Left renal pelvis (tissue), 4 donors: Measurements from ENCODE around the gene HHAT. TPM values are rescaled to one million over a fixed set of nuclear protein-coding genes. Genes with fewer than 3 reads are reported as not detected.

Experiments
- DNase-seq, 4 donors: peaks; one replicate each; pipeline ENCODE4 v3.0.0-alpha.2; 2013; ENCODE audit warnings: low read depth in 4 of 4, low spot score in 3 of 4
- polyA plus RNA-seq, 4 donors: library from polyadenylated mRNA; unstranded; fragments of 120-200 nt; gene quantifications; one replicate each; pipeline ENCODE4 v1.2.1, GENCODE V29; 2013; ENCODE audit not compliant: insufficient read length in 4 of 4

The HHAT gene
- polyA plus RNA-seq, 4 donors: 11.8 to 14.6 (median 14.2) TPM

DNA sequence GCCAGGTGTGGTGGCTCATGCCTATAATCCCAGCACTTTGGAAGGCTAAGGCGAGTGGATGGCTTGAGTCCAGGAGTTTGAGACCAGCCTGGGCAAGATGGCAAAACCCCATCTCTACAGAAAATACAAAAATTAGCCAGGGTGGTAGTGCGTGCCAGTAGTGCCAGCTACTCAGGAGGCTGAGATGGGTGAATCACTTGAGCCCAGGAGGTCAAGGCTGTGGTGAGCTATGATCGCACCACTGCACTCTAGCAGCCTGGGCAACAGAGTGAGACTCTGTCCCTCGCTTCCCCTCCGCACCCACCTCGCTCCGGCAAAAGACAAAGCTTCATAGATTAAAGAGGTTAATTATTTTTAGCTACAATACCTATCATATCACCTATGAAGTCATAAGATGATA is 100.0 kb downstream of the HHAT start:
- no peak for DNase-seq

DNA sequence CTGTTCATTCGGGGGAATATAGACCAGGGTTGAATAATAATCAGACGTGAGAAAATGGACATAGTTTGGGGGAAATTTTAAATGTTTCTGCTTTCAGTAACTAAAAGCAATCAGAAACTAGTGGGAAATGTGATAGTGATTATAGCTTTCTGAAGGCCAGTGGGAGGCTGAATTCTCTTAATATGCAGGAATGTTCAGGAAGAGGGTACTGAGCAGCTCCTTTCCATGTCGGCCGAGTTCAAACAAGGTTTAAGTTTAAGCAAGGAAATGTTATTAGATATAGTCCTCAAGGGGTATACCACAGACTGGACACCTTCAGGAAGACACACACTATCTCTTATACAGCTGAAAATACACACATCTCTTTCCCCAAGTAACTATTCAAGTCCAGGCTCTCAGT is 105.5 kb downstream of the HHAT start:
- no peak for DNase-seq

DNA sequence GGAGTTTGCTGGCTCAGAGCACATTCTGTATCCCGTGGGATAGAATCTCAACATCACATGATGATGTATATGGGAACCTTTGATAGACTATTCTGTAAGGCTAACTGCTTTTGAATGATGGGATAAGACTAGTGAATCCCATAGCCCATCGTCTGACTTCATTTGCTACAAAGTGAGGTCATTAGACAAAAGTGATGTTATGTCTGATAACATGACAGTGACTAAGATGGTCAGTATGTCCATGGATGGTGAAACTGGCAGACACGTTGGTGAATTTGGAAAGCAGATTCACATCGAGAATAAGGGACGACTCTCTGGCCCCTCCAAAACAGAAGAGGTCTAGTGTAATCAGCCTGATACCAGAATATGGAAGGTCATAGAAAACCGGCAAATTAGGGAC is 108.4 kb downstream of the HHAT start:
- no peak for DNase-seq

DNA sequence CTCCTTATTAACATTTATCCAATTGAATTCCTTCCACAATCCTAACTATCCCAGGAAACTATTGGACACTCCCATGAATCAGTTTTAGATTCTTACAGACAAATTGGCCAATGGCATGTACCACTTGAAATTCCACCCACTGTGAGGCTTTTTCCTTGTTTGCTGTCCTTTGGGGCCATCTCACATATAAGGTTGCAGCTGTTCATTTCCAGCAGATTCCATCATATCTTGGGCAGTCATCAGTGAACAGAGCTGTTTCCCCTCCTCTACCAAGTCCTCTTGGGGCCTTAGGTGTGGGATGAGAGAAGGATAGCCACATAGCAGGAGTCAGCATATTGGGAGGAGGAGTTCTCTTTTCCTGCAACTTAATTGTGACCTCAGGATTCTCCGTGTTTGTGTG is 109.1 kb downstream of the HHAT start:
- no peak for DNase-seq

DNA sequence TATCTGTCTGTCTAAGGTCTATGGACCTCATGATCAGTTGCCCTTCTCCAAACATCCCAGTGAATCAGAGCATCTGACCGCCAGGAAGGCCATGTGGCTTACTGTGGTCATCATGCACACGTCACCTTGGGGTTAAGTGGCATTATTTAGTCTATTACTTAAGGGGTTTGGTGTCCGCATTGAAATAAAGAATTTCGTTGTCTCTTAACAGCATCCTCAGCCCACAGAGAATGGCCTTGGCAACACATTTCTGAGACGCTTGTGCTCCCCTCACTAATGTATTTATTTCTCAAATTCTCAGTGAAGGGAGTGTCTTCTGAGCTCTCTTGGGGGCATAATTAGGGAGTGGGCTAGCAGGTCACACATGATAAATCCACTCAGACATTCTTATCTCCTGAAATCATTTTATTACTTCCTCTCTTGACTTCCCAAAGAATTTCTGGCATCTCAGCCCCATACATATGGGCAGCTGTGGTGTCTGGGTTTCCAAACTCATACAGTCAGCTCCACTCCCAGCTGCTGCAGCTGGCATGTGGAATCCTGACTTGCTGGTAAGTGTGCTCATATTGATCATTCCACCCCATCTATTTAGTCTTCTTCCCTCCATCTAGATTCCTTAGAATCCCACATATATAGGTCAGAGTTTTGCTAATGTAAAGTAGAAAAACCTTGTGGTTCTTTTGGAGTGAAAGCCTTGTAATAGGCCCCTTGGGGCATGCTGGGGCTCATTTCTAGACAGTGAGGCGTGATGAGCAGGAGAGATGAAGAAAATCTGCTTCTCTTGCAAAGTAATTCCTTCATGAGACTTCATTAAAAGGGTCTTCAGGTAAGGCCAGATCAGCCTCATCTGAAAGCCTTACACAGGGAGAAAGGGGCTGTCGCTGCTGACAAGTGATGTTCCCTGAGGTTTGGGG is 110.5 kb downstream of the HHAT start:
- no peak for DNase-seq

DNA sequence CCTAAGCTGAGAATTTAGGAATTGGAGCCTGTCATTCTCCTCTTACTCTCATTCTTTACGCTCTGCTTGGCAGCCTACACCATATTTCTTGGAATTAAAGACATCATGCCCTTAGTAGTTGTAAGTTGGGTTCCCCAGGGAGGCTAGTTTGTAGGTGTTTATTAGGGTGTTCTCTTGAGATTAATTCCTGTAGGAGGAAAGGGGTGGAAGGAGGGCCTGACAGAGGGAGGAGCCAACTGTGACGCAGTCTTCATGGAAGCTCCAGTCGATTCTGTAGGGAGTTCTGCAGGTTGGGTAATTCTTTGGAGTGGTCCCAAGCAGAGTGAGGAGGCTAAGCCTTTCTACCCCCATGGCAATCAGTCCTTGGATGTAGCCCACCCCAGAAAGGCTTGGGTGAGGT is 111.4 kb downstream of the HHAT start:
- no peak for DNase-seq

DNA sequence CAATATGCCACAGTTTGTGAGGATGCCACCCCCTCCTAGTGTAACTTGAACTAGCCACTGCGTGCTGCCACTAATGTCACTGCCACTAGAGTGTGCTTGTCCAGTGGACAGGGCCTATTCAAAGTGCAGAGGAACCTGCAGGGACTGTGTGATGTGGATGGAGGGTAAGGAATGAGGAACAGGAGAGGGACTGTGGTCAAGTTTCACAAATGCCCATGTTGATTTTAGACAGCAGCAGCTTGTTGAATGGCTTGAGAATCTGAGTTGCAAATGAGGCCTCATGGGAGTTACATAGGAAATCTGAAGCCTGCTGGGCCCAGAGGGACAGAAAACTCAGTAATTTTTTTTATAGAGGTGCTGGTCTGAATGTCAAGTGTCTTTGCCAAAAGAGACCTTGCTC is 112.3 kb downstream of the HHAT start:
- DNase-seq: no peak

DNA sequence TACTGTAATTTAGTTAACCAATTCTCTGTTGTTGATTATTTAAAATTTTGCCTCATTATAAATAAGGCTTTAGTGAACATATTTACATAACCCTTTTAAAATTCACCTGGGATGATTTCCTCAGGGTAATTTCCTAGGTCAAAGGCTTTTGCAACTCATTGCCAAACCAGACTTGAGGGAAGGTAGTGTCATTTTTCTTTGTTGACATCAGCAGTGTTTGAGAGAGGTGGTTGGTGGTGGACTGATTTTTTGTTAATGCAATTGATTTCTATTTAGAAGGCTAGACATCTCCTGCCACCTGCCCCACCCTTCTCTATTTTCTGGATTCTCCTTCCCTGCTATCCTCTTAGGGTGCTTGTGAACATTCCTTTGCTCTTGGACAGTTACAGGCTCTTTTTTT is 116.8 kb downstream of the HHAT start:
- DNase-seq: no peak

DNA sequence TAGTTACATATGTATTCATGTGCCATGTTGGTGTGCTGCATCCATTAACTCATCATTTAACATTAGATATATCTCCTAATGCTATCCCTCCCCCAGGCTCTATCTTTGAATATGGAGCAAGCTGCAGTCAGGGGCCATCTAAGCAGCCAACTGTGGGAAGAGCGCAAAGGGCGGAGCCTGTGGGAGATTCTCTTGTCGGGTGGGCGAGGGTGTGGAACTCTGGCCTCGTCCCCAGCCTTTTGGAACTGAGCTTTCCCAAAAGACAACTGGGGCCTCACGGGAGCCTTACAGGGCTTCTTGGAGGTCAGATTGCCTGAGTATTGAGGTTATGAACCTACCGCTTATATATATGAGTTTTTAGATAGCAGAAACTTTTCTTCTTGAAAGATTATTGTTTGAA is 117.2 kb downstream of the HHAT start:
- DNase-seq: no peak

DNA sequence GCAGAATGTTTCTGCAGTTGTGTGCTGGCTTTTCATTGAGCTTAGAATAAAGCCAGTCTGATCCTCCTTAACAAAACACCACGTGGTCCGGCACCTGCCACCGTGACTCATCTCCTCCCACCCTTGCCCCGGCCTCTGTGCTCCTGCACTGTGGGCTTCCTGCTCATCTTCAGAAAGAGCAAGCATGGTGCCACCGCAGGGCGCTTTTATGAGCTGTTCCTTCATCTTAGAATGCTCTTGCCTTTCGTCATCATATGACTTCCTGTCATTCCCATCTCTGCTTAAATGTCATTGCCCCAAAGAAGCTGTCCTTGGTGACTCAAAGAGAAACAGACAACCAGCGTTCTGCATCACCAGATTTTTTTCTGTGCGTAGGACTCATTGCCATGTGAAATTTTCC is 117.8 kb downstream of the HHAT start:
- DNase-seq: no peak

DNA sequence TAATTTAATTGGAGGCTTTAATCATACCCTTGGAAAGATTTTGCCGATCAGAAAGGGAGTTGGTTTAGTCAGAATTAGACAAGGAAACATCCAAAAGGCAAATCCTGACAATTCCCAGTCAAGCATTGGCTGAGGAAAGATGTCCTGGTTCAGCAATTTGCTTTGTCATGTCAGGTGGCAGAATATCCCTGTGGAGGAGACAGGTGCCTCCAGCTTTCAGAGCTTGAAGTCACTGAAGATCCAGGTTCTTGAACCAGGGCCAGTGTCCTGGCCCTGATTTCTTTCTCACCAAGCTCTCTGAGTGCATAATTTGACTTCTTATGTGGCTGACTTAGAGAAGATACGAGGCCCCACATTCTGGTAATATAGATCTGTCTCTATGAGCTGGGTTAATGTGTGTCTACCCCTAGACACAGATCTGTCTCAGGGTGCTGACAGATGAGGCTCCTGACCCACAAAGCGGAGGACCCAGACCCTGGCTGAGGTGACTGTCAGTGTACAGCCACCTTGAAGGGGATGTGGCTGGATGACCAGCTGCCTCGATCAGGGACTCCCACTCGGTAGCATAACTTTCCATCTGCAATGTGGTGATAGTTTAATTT is 118.9 kb downstream of the HHAT start:
- DNase-seq: no peak

DNA sequence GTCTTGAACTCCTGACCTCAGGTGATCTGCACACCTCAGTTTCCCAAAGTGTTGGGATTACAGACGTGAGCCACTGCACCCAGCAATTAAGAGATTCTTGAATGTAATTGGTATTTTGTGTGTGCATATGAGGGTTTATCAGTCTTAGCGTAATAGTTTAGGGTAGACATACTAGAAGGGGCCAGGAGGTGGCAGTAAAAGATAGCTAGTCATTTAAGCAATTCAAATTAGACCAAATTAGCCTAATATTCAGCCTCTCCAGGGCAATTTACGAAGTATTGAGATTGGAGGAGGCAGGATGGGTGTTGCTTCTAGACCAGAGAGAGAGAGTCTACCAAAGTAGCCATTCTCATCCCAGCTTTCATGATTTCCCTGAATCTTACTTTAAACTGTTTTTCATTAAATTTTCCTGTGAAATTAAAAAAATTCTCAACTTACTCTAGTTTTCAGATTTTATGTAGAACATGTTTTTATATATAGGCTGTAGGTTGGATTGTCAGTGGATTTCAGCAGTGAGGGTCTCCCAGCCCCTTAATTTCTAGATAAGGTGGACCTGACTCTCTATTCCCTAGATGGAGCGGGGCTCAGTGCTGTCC is 119.7 kb downstream of the HHAT start:
- no peak for DNase-seq

DNA sequence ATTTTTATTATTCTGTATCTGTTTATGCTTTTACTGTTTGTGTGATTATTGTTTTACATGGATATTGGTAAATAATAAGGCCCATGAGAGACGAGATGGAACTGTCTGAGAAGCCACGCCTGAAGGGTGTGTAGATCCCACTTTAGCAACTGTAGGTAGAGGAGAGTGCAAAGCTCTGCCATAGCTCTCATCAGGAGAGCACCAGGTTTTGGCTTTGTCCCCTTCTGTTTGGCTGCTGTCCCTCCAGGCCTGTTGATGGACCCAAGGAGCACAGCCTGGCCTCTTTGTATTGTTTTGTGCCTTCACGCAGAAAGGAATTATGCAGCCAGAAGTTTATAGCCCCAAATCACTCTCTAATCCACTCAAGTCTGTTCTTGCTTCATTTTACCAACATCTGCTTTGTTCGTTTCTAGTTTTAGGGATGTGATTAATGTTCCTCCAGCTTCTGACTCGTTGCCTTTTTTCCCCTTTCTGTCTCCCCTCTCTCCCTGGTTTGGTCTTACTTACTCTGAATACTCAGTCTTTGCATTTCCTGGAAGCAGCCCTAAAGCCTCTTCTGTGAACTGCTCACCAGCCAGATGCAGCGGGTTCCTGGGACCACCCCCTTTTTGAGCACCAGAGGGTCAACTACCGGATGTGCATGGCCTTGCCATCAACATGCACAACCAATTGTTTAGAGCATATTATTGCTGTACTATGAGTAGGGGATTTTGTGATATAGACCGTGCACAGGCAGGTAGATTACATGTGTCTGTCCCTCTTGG is 127.3 kb downstream of the HHAT start:
- DNase-seq: no peak

DNA sequence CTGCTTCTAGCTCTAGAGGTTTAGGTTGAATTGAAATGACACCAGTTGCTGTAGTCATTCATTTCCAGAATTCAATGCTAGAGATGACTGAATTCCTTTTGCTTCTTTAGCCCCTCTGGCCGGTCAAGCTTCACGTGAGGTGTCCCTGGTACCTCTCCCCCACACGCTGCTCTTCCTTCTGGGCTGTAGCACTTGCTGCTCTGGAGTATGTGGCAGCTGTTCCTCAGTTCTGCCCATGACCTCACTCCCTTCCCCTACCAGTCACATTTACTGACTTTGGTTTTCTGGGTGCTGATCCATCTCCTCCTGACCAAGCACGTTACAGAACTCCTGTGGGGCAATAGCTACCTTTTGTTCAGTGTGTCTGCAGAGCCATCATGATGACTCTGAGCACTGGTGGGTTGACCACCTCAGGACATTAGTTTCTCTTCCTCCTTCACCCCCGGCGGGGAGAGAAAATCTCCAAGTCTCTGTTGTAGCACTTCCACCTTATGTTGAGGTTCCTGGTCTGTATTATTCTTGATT is 128.1 kb downstream of the HHAT start:
- no peak for DNase-seq

DNA sequence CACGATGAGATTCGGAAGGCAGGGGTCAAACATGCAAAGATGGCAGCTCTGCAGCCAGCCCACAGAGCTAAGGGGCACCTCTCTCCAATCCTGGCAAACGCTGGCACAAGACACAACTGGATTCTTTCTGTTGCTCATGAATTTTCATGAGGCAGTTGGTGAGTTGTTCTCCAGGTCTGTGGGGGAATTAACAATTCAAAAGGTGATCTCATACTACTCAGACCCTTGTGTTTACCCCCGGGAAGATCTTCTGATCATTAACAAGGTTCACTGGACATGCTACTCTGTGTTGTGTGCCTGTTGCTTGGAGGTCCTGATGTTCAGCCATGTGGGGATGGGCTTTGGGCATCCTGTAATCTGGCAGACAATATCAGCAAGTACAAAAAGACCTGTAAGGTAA is 128.9 kb downstream of the HHAT start:
- no peak for DNase-seq

DNA sequence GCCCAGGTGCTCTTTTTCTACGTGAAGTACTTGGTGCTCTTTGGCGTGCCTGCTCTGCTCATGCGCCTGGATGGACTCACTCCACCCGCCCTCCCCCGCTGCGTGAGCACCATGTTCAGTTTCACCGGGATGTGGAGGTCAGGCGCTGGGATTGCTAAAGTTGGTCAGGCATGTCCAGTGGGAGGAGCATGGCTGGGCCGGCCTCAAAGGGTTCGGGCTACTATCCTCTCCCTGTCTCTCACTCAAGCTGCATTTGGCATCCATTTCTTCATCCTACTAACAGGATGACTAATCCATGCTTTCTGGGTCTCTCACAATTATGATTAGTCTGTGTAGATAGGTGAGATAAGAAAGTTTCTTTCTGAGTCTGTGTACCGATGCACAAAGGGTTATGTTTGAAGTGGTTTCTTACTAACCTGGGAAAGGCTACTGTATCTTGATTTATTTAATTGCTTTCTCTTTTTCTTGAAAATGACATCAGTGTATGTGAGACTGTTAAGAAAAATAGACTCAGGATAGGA is 135.9 kb downstream of the HHAT start:
- no peak for DNase-seq

DNA sequence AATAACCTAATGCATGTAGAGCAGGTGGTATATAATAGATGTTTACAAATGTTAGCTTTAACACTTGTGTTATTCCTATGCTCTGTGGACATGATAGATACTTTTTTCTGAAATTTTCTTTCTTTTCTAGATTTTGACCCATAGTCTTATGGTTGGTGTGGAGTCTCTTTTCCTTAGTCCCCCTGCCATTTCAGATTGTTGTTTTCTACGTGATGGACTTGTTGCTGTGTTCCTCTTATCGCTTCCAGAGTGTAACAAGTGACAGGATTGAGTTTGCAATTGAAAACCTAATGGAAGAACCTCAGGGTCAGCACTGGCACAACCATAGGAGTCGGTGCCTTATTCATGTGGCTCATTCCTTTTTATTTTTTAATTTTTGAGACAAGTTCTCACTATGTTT is 136.4 kb downstream of the HHAT start:
- no peak for DNase-seq

DNA sequence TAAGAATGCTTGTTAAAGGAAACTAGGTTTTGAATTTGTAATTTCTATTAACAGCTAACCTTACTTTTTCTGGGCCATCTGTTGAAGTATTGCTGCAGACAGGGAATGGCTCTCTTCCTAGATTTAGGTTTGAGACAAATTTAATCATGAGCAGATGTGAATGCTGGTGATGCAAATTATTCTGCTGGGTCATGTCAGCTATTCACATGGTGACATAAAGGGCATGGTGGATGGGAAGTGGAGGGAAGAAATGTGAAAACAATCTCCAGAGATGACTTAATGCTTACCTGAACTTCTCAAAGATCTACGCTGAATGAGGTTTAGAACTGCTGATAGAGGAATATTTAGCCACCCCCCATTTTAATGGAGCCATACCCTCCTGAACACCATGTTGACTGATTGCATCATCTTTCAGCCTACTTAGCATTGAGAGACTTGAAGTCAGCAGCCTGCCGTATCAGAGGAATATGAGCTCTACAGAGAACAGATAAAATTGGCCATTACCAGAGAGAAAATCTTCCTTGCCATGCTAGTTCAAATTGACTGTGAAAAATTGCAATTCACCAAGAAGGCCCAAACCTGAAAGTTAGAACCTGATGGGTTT is 138.8 kb downstream of the HHAT start:
- no peak for DNase-seq

DNA sequence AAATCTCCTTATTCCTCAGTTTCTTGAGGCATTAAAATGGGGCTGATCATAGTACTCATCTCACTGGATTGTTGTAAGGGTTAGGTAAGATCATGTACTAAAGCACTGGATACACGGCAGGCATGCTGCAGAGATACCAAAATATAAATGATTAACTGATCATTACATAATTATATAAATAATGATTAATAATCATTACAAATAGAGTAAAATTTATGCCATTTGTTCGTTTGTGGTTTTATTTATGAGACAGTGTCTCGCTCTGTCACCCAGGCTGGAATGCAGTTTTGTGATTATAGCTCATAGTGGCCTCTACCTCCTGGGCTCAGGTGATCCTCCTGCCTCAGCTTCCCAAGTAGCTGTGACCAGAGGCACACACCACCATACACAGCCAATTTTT is 140.7 kb downstream of the HHAT start:
- DNase-seq: no peak

DNA sequence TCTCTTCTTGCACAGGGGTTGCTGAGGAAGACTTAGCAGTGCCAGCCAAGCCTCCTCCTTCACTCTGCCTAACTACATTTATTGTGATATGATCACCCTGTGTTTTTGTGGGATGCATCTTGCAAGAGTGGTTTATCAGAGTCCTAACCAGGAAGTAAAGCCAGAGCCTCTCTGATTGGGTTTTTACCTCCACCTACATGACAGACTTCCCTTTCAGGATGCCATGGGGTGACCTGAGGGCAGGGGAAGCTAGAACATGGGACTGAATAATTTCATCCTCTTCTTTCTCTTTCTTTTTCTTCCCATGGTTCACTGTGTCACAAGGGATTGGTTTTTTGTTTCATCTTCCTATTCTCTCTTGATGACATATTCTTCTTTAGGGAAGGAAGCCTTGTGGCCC is 146.6 kb downstream of the HHAT start:
- no peak for DNase-seq
